H1 (cell line): ENCODE measurements around the gene FAM186B. TPM values are rescaled to one million over a fixed set of nuclear protein-coding genes. Genes with fewer than 3 reads are reported as not detected.

ENCODE experiments used
- BCL11A ChIP-seq, 2 experiments: IDR thresholded peaks; one replicate each; pipeline ENCODE4 v1.6.1; 2011; ENCODE audit warnings: low read depth in 2 of 2, low read length in 2 of 2, mild to moderate bottlenecking in 2 of 2
- KDM5A ChIP-seq: fragments of 200-600 bp; IDR thresholded peaks from 2 replicates; pipeline ENCODE4 v1.7.1; 2012; ENCODE audit warnings: mild to moderate bottlenecking, low read length, inconsistent platforms, mixed read lengths
- RFX5 ChIP-seq: IDR thresholded peaks from 2 replicates; pipeline ENCODE4 v1.6.1; 2011; ENCODE audit warnings: low read depth, low read length, improper control_type of control experiment, borderline replicate concordance
- SP4 ChIP-seq: IDR thresholded peaks from 2 replicates; pipeline ENCODE4 v1.6.1; 2012; ENCODE audit warnings: low read length, inconsistent platforms
- YY1 ChIP-seq: IDR thresholded peaks from 2 replicates; pipeline ENCODE4 v1.6.1; 2011; ENCODE audit warnings: low read depth, mild to moderate bottlenecking, low read length
- polyA plus RNA-seq, 7 experiments: library from polyadenylated mRNA; depleted of rRNA in 3 of 7; stranded (reverse) in 5 of 7; unstranded in 2 of 7; fragments of >200 nt in 5 of 7; fragments of 200-250 nt in 2 of 7; gene quantifications; 1 replicate in 5 of 7; 2 replicates in 1 of 7; 4 replicates in 1 of 7; pipeline versions ENCODE4 v1.2.1 to v1.2.3, GENCODE V29; 2011 to 2013; ENCODE audit warnings: missing spikeins in 2 of 7, mixed read lengths in 2 of 7
- total RNA-seq: library from RNA; stranded (reverse); fragmentation: NEBNext Ultra II Directional; extraction: Animal tissue kit (Norgen Biotek cat#: 25700); gene quantifications from 2 replicates; pipeline ENCODE4 v1.2.1, GENCODE V29; 2021
- TF ChIP-seq, protein P1 (sequence below), 3 experiments: IDR thresholded peaks; 1 replicate in 2 of 3; 2 replicates in 1 of 3; pipeline versions ENCODE4 v1.5.1 to v1.6.1; 2011; ENCODE audit warnings: low read length in 3 of 3, mild to moderate bottlenecking in 3 of 3, inconsistent platforms in 2 of 3, low read depth in 1 of 3, moderate library complexity in 1 of 3; ENCODE audit not compliant: insufficient read depth in 1 of 3; ENCODE audit errors: control extremely low read depth in 1 of 3
- TF ChIP-seq, protein P2 (sequence below): IDR thresholded peaks from 2 replicates; pipeline ENCODE4 v1.6.1; 2012; ENCODE audit warnings: low read length, inconsistent platforms

Gene FAM186B
- total and polyA plus RNA-seq, 2 of the 8 experiments (the other 6 are each of a cell fraction or from before 2014, with no cell fraction given), result 0.12 to 0.73 TPM

DNA sequence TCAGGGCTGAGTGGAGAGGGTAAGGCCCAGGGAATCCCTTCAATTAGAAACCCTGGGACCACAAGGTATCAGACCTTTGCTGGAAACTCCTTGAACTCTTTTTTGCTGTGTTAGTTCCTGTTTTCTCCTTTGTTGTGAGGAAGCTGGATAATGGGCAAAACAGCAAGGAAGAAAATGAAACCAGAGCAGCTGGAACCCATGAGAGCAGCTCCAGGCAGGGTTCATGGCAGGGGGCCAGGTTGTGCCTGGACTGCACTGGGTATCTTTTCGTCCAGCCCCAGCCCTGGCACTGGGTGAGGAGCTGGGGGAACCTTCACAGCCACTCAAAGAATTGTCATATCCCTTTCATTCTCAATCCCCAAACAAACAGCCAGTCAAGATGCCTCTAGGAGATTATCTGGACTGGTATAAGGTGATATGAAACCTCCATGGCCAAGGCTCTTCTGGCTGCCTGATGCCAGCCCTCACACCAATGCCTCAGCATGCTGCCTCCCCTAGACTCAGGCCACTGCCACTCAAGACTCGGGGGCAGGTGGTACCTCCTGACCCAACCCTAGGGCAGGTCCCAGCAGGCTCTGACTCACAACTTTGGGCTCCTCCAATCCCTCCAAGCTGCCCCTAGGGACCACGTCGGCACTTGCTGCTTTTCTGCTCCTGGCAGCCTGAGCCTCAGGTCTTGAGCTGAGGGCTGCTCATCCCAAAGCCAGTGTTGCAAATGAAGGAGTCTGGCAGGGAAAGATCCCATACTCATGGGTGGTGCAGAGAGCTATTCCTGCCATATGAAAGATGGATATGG lies 16.5 kb downstream of the FAM186B start (continued):
- TF ChIP-seq, protein P1, sequence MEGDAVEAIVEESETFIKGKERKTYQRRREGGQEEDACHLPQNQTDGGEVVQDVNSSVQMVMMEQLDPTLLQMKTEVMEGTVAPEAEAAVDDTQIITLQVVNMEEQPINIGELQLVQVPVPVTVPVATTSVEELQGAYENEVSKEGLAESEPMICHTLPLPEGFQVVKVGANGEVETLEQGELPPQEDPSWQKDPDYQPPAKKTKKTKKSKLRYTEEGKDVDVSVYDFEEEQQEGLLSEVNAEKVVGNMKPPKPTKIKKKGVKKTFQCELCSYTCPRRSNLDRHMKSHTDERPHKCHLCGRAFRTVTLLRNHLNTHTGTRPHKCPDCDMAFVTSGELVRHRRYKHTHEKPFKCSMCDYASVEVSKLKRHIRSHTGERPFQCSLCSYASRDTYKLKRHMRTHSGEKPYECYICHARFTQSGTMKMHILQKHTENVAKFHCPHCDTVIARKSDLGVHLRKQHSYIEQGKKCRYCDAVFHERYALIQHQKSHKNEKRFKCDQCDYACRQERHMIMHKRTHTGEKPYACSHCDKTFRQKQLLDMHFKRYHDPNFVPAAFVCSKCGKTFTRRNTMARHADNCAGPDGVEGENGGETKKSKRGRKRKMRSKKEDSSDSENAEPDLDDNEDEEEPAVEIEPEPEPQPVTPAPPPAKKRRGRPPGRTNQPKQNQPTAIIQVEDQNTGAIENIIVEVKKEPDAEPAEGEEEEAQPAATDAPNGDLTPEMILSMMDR (IDR thresholded peaks at IDR 0.05; ENCODE audit: control extremely low read depth in 1 of 3, insufficient read depth in 1 of 3, low read depth in 1 of 3, low read length in 3 of 3), result no peak
- TF ChIP-seq YY1 (no peak), BCL11A (IDR thresholded peaks at IDR 0.05; ENCODE audit: low read depth in 2 of 2, low read length in 2 of 2) (no peak), SP4 (no peak), KDM5A (no peak), RFX5 (no peak)
- TF ChIP-seq, protein P2, sequence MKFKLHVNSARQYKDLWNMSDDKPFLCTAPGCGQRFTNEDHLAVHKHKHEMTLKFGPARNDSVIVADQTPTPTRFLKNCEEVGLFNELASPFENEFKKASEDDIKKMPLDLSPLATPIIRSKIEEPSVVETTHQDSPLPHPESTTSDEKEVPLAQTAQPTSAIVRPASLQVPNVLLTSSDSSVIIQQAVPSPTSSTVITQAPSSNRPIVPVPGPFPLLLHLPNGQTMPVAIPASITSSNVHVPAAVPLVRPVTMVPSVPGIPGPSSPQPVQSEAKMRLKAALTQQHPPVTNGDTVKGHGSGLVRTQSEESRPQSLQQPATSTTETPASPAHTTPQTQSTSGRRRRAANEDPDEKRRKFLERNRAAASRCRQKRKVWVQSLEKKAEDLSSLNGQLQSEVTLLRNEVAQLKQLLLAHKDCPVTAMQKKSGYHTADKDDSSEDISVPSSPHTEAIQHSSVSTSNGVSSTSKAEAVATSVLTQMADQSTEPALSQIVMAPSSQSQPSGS, result no peak
- TF ChIP-seq, all 59 proteins: peak for 0
